CD4-positive, alpha-beta T cell treated with Interleukin-17A for 1 hour (primary cell): Measurements from ENCODE around the gene CCBE1.
"Not testable (repeated sequence)": the region's sequence is repeated elsewhere in the genome, so short reads cannot be mapped to it uniquely, and the experiment has no call there.

Experiments
- DNase-seq: peaks from one replicate; pipeline ENCODE4 v3.0.0-alpha.2; 2020

The CCBE1 gene

GRCh38 chr18:59675346-59675745 is 21.9 kb downstream of the CCBE1 start:
- no peak for DNase-seq

- no peak for DNase-seq
Observed at GRCh38 chr18:59674903-59675270, 22.3 kb downstream of the CCBE1 start.

- no peak for DNase-seq
Observed at GRCh38 chr18:59674186-59674902, 22.9 kb downstream of the CCBE1 start.

GRCh38 chr18:59672235-59672711 is 24.9 kb downstream of the CCBE1 start:
- DNase-seq, result no peak

- DNase-seq, result no peak
Observed at GRCh38 chr18:59671551-59671950, 25.7 kb downstream of the CCBE1 start.

- no peak for DNase-seq
Observed at GRCh38 chr18:59669872-59670657, 27.2 kb downstream of the CCBE1 start.

GRCh38 chr18:59667488-59667887 is 29.7 kb downstream of the CCBE1 start:
- no peak for DNase-seq

- DNase-seq, result not testable (repeated sequence)
Observed at GRCh38 chr18:59666007-59666402, 31.2 kb downstream of the CCBE1 start.

- DNase-seq, result no peak
Observed at GRCh38 chr18:59665057-59666006, 31.9 kb downstream of the CCBE1 start.

- no peak for DNase-seq
Observed at GRCh38 chr18:59664329-59664728, 32.9 kb downstream of the CCBE1 start.

- DNase-seq, result no peak
Observed at GRCh38 chr18:59663096-59663495, 34.1 kb downstream of the CCBE1 start.

GRCh38 chr18:59661891-59662701 is 35.1 kb downstream of the CCBE1 start:
- no peak for DNase-seq

- DNase-seq, result no peak
Observed at GRCh38 chr18:59660786-59661743, 36.2 kb downstream of the CCBE1 start.

- DNase-seq, result no peak
Observed at GRCh38 chr18:59660366-59660765, 36.9 kb downstream of the CCBE1 start.

- DNase-seq, result no peak
Observed at GRCh38 chr18:59659508-59660170, 37.6 kb downstream of the CCBE1 start.

- DNase-seq, result no peak
Observed at GRCh38 chr18:59658941-59659340, 38.3 kb downstream of the CCBE1 start.

- no peak for DNase-seq
Observed at GRCh38 chr18:59657012-59657411, 40.2 kb downstream of the CCBE1 start.

- no peak for DNase-seq
Observed at GRCh38 chr18:59656373-59656887, 40.8 kb downstream of the CCBE1 start.

- no peak for DNase-seq
Observed at GRCh38 chr18:59655676-59656075, 41.5 kb downstream of the CCBE1 start.

- no peak for DNase-seq
Observed at GRCh38 chr18:59651071-59651470, 46.2 kb downstream of the CCBE1 start.
